OCI-LY1 (cell line): ENCODE measurements around the gene PRKCH.

Experiments used
- H2AFZ ChIP-seq: fragments of 200-600 bp; sonication (generic), shearing (Covaris generic); 2 replicates; pipeline ENCODE4 v1.6.0; 2014; ENCODE audit warnings: antibody characterized with exemption, mild to moderate bottlenecking, low read length
- H3F3A ChIP-seq: fragments of 200-600 bp; sonication (generic), shearing (Covaris generic); 2 replicates; pipeline ENCODE4 v1.6.0; 2014; ENCODE audit warnings: mild to moderate bottlenecking, antibody characterized with exemption, low read length, moderate library complexity; ENCODE audit not compliant: insufficient read depth
- H3K27ac ChIP-seq: fragments of 200-600 bp; sonication (generic); 2 replicates; pipeline ENCODE4 v1.5.1; 2014; ENCODE audit warnings: low read length, mixed run types, mild to moderate bottlenecking, low read depth; ENCODE audit not compliant: poor library complexity, severe bottlenecking
- H3K27me3 ChIP-seq: fragments of 200-600 bp; sonication (generic); 2 replicates; pipeline ENCODE4 v1.6.0; 2014; ENCODE audit warnings: antibody characterized with exemption, mild to moderate bottlenecking, low read length, moderate library complexity; ENCODE audit not compliant: insufficient read depth
- H3K36me3 ChIP-seq: fragments of 200-600 bp; sonication (generic); 2 replicates; pipeline ENCODE4 v1.6.1; 2014; ENCODE audit warnings: mild to moderate bottlenecking, antibody characterized with exemption, low read length, moderate library complexity, mixed read lengths; ENCODE audit not compliant: insufficient read depth
- H3K4me1 ChIP-seq: fragments of 200-600 bp; sonication (generic); 2 replicates; pipeline ENCODE4 v1.5.1; 2014; ENCODE audit warnings: mild to moderate bottlenecking, low read length, moderate library complexity; ENCODE audit not compliant: insufficient read depth, severe bottlenecking
- H3K4me2 ChIP-seq: fragments of 200-600 bp; sonication (generic), shearing (Covaris generic); 2 replicates; pipeline ENCODE4 v1.6.1; 2014; ENCODE audit warnings: low read length
- H3K4me3 ChIP-seq: fragments of 200-600 bp; sonication (generic); 2 replicates; pipeline ENCODE4 v1.5.1; 2014; ENCODE audit warnings: low read length, low read depth, mild to moderate bottlenecking, mixed read lengths; ENCODE audit not compliant: poor library complexity, severe bottlenecking
- H3K79me2 ChIP-seq: fragments of 200-600 bp; shearing (Covaris generic); 2 replicates; pipeline ENCODE4 v1.6.1; 2016; ENCODE audit warnings: mixed run types, low read length, mixed read lengths; ENCODE audit not compliant: insufficient read depth
- H3K9ac ChIP-seq: fragments of 200-600 bp; sonication (generic), shearing (Covaris generic); 2 replicates; pipeline ENCODE4 v1.6.1; 2014; ENCODE audit warnings: mild to moderate bottlenecking, low read length, mixed read lengths
- H3K9me2 ChIP-seq: fragments of 200-600 bp; sonication (generic), shearing (Covaris generic); 2 replicates; pipeline ENCODE4 v1.6.1; 2014; ENCODE audit warnings: low read depth, mild to moderate bottlenecking, low read length, mixed read lengths
- H3K9me3 ChIP-seq: fragments of 200-600 bp; shearing (Covaris generic); 2 replicates; pipeline ENCODE4 v1.6.1; 2014; ENCODE audit warnings: low read length, mixed read lengths
- H4K20me1 ChIP-seq: fragments of 200-600 bp; sonication (generic), shearing (Covaris generic); 2 replicates; pipeline ENCODE4 v1.6.0; 2016; ENCODE audit warnings: mild to moderate bottlenecking, low read length; ENCODE audit not compliant: insufficient read depth
- CTCF ChIP-seq: fragments of 200-600 bp; sonication (generic), shearing (Covaris generic); IDR thresholded peaks from 2 replicates; pipeline ENCODE4 v1.5.1; 2017; ENCODE audit warnings: mild to moderate bottlenecking, antibody characterized with exemption, low read length, moderate library complexity, mixed read lengths
- EZH2 ChIP-seq: fragments of 200-600 bp; sonication (generic), shearing (Covaris generic); IDR thresholded peaks from 2 replicates; pipeline ENCODE4 v1.8.0; 2017; ENCODE audit warnings: borderline replicate concordance, mixed run types, mild to moderate bottlenecking, antibody characterized with exemption, low read length, moderate library complexity, mixed read lengths

The PRKCH gene

GRCh38 chr14:61281186-61281947 lies 40.0 kb upstream of the PRKCH start, which contains the start of gene TMEM30B:
TMEM30B (minus strand) TSS chr14:61281338; CDS start chr14:61281147, 191 bp downstream.
- Histone ChIP-seq H3K9me2 (no peaks in the 10 kb centered on the region), H4K20me1 (no peaks in the 10 kb centered on the region), H3K4me3 (no peak within 1 kb of the TSS), H3K27ac (no peak within 1 kb of the TSS), H3K4me1 (no peaks in the 10 kb centered on the region), H3K36me3 (no peaks in the 10 kb centered on the region), H3K4me2 (no peak within 1 kb of the TSS), H3K9ac (no peak within 1 kb of the TSS), H3F3A (no peaks in the 10 kb centered on the region), H2AFZ (no peak within 1 kb of the TSS), H3K79me2 (no peaks in the 10 kb centered on the region), H3K9me3 (no peaks in the 10 kb centered on the region), H3K27me3 (0 out of 2 replicates have a peak, but pooled peaks cover 3% of the 10 kb centered on the region)
- no peak for TF ChIP-seq CTCF
- no peak for TF ChIP-seq EZH2

DNA sequence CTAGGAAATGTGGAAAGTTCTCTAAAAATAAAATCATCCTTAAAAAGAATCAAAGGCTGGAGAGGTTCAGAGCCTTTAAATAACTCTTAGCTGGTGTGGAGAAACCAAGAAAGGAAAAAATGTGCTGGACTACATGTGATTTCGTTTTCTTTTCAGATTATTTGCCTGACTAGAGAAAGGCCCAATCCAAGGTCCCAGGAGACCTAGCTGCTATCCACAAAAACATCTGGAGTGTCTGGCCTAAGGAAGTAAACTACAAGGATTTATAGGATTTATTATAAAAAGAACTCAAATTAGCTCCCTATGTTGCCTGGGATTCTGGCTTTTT lies 39.5 kb upstream of the PRKCH start:
- no peak overlapping the region for H2AFZ ChIP-seq
- H3K4me1 ChIP-seq = no peaks in the 10 kb centered on the region
- no peaks in the 10 kb centered on the region for H3K9me3 ChIP-seq
- no peak overlapping the region for H3K4me3 ChIP-seq
- no peak overlapping the region for H3K9ac ChIP-seq
- no peaks in the 10 kb centered on the region for H3K36me3 ChIP-seq
- H3K79me2 ChIP-seq = no peaks in the 10 kb centered on the region
- TF ChIP-seq CTCF (no peak), EZH2 (no peak)
- 0 out of 2 replicates have a peak, but pooled peaks cover 3% of the 10 kb centered on the region for H3K27me3 ChIP-seq
- no peak overlapping the region for H3K4me2 ChIP-seq
- no peaks in the 10 kb centered on the region for H4K20me1 ChIP-seq
- H3K27ac ChIP-seq = no peak overlapping the region
- H3K9me2 ChIP-seq = no peaks in the 10 kb centered on the region
- H3F3A ChIP-seq = no peaks in the 10 kb centered on the region

DNA sequence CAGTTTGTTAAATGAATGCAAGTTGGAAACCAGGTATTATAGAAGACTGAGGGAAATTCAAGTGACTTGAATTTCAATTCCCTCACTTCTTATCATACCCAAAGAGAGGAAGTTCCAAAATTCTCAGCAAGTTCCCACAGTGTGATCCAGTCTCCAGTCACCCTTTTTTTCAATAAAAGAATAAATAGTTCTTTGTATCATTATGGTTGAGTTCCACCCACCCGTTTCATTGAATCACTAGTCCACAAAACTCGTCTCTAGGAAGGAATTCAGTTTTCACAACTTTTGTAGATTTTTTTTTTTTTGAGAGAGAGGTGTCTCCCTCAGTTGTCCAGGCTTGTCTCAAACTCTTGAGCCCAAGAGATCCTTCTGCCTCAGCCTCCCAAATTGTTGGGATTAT lies 38.6 kb upstream of the PRKCH start:
- no peaks in the 10 kb centered on the region for H3K79me2 ChIP-seq
- H3K9me3 ChIP-seq = no peaks in the 10 kb centered on the region
- H3K9ac ChIP-seq = no peak overlapping the region
- no peaks in the 10 kb centered on the region for H3K36me3 ChIP-seq
- TF ChIP-seq EZH2 (no peak), CTCF (no peak)
- no peaks in the 10 kb centered on the region for H3K9me2 ChIP-seq
- H2AFZ ChIP-seq = no peak overlapping the region
- no peaks in the 10 kb centered on the region for H3K4me1 ChIP-seq
- 0 out of 2 replicates have a peak, but pooled peaks cover 3% of the 10 kb centered on the region for H3K27me3 ChIP-seq
- no peaks in the 10 kb centered on the region for H4K20me1 ChIP-seq
- H3F3A ChIP-seq = no peaks in the 10 kb centered on the region
- no peak overlapping the region for H3K27ac ChIP-seq
- H3K4me2 ChIP-seq = no peak overlapping the region
- H3K4me3 ChIP-seq = no peak overlapping the region
